Stomach (tissue), 4 donors: ENCODE measurements around the gene GNB1L.

ENCODE experiments used
- EP300 ChIP-seq: sonication (generic); formaldehyde crosslinking; IDR thresholded peaks from one replicate; pipeline ENCODE4 v1.6.1; 2017; ENCODE audit warnings: antibody characterized with exemption
- POLR2AphosphoS5 ChIP-seq, 3 donors: sonication (generic); formaldehyde crosslinking; IDR thresholded peaks; one replicate each; pipeline ENCODE4 v1.6.1; 2016; ENCODE audit warnings: antibody characterized with exemption in 3 of 3
- TF ChIP-seq, protein P1 (sequence below), 7 experiments: fragments of 450-650 bp in 4 of 7; fragments of 200-600 bp in 3 of 7; sonication (generic) in 3 of 7; IDR thresholded peaks; one replicate each; pipeline ENCODE4 v1.5.1; 2016 to 2019; ENCODE audit warnings: antibody characterized with exemption in 7 of 7, control low read depth in 2 of 7, mild to moderate bottlenecking in 1 of 7

DNA sequence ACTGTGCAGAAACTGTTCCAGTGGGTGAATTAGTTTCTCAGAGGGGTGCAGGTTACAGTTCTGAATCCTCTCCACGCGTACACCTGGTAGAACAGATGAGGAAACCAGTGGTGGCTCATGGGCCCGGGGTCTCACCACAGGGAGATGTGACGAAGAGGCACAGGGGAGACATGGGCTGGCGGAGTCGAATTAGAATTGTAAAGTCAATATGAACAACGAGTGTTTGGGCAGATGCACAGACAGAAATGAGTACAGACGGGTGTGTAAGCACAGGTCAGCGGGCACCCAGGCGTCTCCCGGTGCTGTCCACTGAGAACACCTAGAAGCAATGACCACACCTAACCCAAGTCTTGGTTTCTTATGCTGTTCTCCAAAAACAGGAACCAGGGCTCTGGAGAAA, 41.8 kb downstream of the GNB1L start:
- TF ChIP-seq, protein P1, sequence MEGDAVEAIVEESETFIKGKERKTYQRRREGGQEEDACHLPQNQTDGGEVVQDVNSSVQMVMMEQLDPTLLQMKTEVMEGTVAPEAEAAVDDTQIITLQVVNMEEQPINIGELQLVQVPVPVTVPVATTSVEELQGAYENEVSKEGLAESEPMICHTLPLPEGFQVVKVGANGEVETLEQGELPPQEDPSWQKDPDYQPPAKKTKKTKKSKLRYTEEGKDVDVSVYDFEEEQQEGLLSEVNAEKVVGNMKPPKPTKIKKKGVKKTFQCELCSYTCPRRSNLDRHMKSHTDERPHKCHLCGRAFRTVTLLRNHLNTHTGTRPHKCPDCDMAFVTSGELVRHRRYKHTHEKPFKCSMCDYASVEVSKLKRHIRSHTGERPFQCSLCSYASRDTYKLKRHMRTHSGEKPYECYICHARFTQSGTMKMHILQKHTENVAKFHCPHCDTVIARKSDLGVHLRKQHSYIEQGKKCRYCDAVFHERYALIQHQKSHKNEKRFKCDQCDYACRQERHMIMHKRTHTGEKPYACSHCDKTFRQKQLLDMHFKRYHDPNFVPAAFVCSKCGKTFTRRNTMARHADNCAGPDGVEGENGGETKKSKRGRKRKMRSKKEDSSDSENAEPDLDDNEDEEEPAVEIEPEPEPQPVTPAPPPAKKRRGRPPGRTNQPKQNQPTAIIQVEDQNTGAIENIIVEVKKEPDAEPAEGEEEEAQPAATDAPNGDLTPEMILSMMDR (IDR thresholded peaks at IDR 0.05) = no peak
- TF ChIP-seq EP300 (no peak), POLR2AphosphoS5 (IDR thresholded peaks at IDR 0.05) (no peak)
